Prostate gland (tissue), 2 donors: ENCODE data around the gene PGA5. TPM values are rescaled to one million over a fixed set of nuclear protein-coding genes. Genes with fewer than 3 reads are reported as not detected.

ENCODE experiments used
- DNase-seq: peaks from one replicate; pipeline ENCODE4 v3.0.0-alpha.2; 2019; ENCODE audit warnings: low spot score
- H3K27ac ChIP-seq, 2 donors: fragments of 200-600 bp; sonication (generic); 2 replicates each; pipeline ENCODE4 v1.5.1; 2017 to 2019
- H3K27me3 ChIP-seq: fragments of 200-600 bp; sonication (generic); replicated peaks from 2 replicates; pipeline ENCODE4 v1.5.1; 2019; ENCODE audit not compliant: insufficient read depth
- H3K36me3 ChIP-seq, 2 donors: fragments of 200-600 bp; sonication (generic); 1 replicate in 1 of 2; 2 replicates in 1 of 2; pipeline versions ENCODE4 v1.5.1 to v1.8.1; 2017 to 2019
- H3K4me1 ChIP-seq: fragments of 200-600 bp; sonication (generic); replicated peaks from 2 replicates; pipeline ENCODE4 v1.5.1; 2019
- H3K4me3 ChIP-seq, 2 donors: fragments of 200-600 bp; sonication (generic); 2 replicates each; pipeline ENCODE4 v1.5.1; 2017 to 2019
- H3K9me3 ChIP-seq: fragments of 200-600 bp; sonication (generic); 2 replicates; pipeline ENCODE4 v1.5.1; 2017
- CTCF ChIP-seq, 4 experiments: fragments of 200-600 bp in 2 of 4; fragments of 450-650 bp in 2 of 4; sonication (generic) in 2 of 4; IDR thresholded peaks; 1 replicate in 3 of 4; 2 replicates in 1 of 4; pipeline ENCODE4 v1.5.1; 2016 to 2019; ENCODE audit warnings: antibody characterized with exemption in 4 of 4, mild to moderate bottlenecking in 2 of 4, moderate library complexity in 2 of 4
- POLR2A ChIP-seq: fragments of 450-650 bp; IDR thresholded peaks from one replicate; pipeline ENCODE4 v1.6.1; 2016; ENCODE audit warnings: antibody characterized with exemption, mild to moderate bottlenecking
- POLR2AphosphoS5 ChIP-seq: sonication (generic); formaldehyde crosslinking; IDR thresholded peaks from one replicate; pipeline ENCODE4 v1.6.1; 2017; ENCODE audit warnings: antibody characterized with exemption
- WGBS: methylation state at CpG from one replicate; pipeline ENCODE4 v1.1.5; 2018; 5-methylcytosine and 5-hydroxymethylcytosine counted together
- intact Hi-C: fragments of 100-400 bp; cut with DNase I; formaldehyde crosslinking; loops from one replicate; pipeline ENCODE4 v1.14.2; 2022
- total RNA-seq, 2 donors: library from RNA; depleted of rRNA; stranded (reverse); fragments of >200 nt; gene quantifications; one replicate each; pipeline ENCODE4 v1.1.0, GENCODE V29; 2016

Gene PGA5
- total RNA-seq, 2 donors from 2014 or later, result not detected

- WGBS, result 77% methylated on average over 14 of the region's 14 CpGs
- H3K27ac ChIP-seq, result no peak overlapping the region
- no peaks in the 10 kb centered on the region for H3K27me3 ChIP-seq
- intact Hi-C loops, result no loop called here
- H3K9me3 ChIP-seq, result no peaks in the 10 kb centered on the region
- TF ChIP-seq POLR2AphosphoS5 (no peak), POLR2A (no peak), CTCF (IDR thresholded peaks at IDR 0.05) (no peak)
- no peak overlapping the region for H3K4me3 ChIP-seq
- no peak for DNase-seq
- no peaks in the 10 kb centered on the region for H3K4me1 ChIP-seq
- H3K36me3 ChIP-seq, result no peaks in the 10 kb centered on the region
Observed at GRCh38 chr11:61277186-61278000, 36.4 kb downstream of the PGA5 start.

GRCh38 chr11:61278001-61278470 lies 37.1 kb downstream of the PGA5 start:
- no peak overlapping the region for H3K27ac ChIP-seq
- no peak for TF ChIP-seq POLR2AphosphoS5
- no peak for TF ChIP-seq POLR2A
- no peak for TF ChIP-seq CTCF (IDR thresholded peaks at IDR 0.05)
- WGBS, result 52% methylated on average over 10 of the region's 10 CpGs

GRCh38 chr11:61279934-61280659 lies 39.1 kb downstream of the PGA5 start:
- no peak for TF ChIP-seq POLR2AphosphoS5
- no peak for TF ChIP-seq CTCF (IDR thresholded peaks at IDR 0.05)
- no peak for TF ChIP-seq POLR2A
- H3K36me3 ChIP-seq, result no peaks in the 10 kb centered on the region
- H3K4me3 ChIP-seq, result no peak overlapping the region
- no peak overlapping the region for H3K27ac ChIP-seq
- no peaks in the 10 kb centered on the region for H3K4me1 ChIP-seq
- H3K9me3 ChIP-seq, result no peaks in the 10 kb centered on the region
- intact Hi-C loops, result no loop called here
- 69% methylated on average over 12 of the region's 12 CpGs for WGBS
- H3K27me3 ChIP-seq, result no peaks in the 10 kb centered on the region
- DNase-seq, result peak; percentile 33

More at GRCh38 chr11:61278001-61278470, 37.1 kb downstream of the PGA5 start:
- H3K27me3 ChIP-seq, result no peaks in the 10 kb centered on the region
- no peaks in the 10 kb centered on the region for H3K36me3 ChIP-seq
- DNase-seq, result no peak
- H3K4me3 ChIP-seq, result no peak overlapping the region
- intact Hi-C loops, result no loop called here
- H3K9me3 ChIP-seq, result no peaks in the 10 kb centered on the region
- no peaks in the 10 kb centered on the region for H3K4me1 ChIP-seq

- no peak for TF ChIP-seq CTCF (IDR thresholded peaks at IDR 0.05)
- TF ChIP-seq POLR2A, result no peak
- no peak for TF ChIP-seq POLR2AphosphoS5
- Histone ChIP-seq H3K27ac (no peak overlapping the region), H3K9me3 (no peaks in the 10 kb centered on the region), H3K27me3 (no peaks in the 10 kb centered on the region), H3K4me3 (no peak overlapping the region), H3K36me3 (no peaks in the 10 kb centered on the region), H3K4me1 (no peaks in the 10 kb centered on the region)
- 90% methylated on average over 20 of the region's 20 CpGs for WGBS
- DNase-seq, result no peak
- intact Hi-C loops, result no loop called here
Observed at GRCh38 chr11:61280883-61281580, 40.1 kb downstream of the PGA5 start.
